Skeletal muscle cell (primary cell): Measurements from ENCODE around the gene CDH12.

Experiments used
- DNase-seq: peaks from one replicate; pipeline ENCODE4 v3.0.0-alpha.2; 2010; ENCODE audit warnings: low read depth
- H3K4me3 ChIP-seq: 2 replicates; pipeline ENCODE4 v1.5.1; 2011; ENCODE audit warnings: low read depth, mild to moderate bottlenecking, control low read depth, low read length, moderate library complexity

CDH12 gene

DNA sequence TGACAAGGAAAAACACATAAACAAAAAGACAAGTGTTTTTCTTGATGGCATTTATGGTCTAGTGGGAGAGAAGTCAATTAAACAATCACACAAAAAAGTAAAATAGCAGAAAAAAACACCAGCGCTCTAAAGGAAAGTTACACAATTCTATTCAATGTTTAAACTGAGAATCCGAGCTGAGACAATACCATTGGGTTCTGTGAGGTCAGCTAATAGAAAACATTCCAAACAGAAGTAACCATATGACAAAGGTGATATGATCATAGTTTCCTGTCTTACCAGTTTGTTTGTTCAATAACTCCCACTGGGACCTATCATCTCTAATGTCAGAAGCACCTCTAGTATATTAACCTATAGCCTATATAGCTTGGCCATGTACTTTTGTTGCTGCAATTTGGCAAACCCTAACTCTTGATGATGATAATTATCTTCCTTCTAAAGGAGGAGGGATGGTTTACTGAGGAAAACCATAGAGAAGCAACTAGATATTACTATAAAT lies 1030.0 kb downstream of the CDH12 start:
- no peak for DNase-seq
- H3K4me3 ChIP-seq: no peak overlapping the region

DNA sequence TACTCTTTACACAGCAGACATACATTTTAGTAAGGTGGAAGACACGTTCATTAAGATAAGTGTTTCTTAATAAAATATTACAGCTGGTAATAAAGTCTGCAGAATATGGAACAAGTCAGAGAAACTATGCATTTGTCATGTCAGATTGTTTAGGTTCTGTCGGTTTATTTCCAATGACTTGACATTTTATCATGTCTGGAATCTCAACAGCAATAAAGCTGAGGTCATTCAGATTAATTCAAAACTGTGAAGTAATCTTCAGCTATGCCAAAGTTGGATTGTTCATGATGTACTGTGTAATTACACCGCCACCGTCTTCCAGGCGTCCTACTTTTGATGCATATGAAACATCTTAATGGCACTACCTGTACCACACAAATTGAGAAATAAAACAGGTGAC lies 1032.6 kb downstream of the CDH12 start:
- H3K4me3 ChIP-seq: no peak overlapping the region
- DNase-seq: no peak

DNA sequence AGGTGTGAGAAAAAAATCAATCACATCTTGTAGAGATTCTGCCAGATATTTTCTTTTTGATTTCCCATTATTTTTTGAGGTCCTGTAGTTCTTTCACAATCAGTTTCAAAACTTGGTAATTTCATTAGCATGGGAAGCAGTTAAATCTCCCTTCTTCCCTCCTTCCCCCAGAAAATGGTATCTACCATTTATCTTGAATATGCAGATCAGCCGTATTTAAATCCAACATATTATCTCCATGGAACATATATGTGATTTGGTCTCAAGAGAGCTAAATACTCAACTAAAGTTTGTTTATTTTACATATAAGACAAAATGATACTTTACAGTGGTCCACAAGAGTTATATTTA lies 1034.8 kb downstream of the CDH12 start:
- no peak overlapping the region for H3K4me3 ChIP-seq
- no peak for DNase-seq

DNA sequence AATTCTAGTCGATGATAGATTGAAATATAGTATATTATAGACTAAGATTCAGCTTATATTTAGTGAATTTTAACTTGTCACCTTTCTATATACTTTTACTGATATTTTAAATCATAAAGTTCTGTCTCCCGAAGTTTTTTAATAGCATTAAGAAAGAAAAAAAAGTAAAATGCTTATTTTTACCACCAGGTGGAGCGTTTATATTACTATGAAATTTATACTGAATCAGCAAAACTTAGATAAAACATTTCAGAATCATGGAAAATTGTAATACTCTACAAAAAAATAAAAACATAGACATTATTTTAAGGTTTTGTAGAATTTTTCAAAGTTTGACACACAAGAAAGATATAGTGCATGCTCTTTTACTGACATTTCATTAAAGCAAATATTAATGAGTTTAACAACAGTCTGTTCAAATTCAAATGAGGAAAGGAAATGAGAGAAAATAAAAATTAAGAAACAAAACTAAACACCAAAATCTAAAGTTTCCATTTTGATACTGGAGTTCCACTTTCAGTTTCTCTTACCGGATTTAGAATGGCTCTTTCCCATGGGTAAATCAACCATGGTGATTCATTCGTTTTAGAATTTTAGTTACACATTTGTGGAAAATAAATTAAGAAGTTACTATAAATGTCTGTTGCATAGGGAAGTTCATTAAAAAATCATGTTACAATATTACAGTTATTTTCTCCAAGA lies 1035.3 kb downstream of the CDH12 start:
- DNase-seq: no peak
- peak overlapping the region; percentile 12 for H3K4me3 ChIP-seq

DNA sequence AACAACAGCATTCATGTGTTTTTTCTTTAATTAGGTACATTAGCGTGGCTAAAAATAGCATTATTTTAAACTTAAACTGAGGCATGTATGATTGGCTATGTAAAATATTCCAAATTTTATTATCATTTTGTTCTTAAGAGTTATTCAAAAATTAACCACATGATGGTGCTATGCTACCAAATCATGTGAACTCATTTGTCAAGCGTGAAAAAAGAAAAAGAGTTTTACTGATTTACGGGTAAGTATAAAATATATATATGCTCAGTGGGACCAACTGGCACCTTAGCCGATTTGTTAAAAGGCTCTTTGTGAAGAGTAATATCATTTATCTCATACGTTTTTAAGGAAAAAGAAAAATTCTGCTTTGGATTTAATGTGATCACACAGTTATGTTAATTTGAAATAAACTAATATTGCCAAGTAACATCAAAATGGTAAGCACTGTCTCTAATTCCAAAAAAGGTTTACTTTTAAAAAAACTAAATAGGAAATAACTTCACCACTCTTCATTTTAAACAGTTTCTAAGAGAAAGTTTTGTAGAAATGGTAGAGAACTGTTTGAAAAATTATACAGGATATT lies 1042.3 kb downstream of the CDH12 start:
- DNase-seq: no peak
- H3K4me3 ChIP-seq: no peak overlapping the region

DNA sequence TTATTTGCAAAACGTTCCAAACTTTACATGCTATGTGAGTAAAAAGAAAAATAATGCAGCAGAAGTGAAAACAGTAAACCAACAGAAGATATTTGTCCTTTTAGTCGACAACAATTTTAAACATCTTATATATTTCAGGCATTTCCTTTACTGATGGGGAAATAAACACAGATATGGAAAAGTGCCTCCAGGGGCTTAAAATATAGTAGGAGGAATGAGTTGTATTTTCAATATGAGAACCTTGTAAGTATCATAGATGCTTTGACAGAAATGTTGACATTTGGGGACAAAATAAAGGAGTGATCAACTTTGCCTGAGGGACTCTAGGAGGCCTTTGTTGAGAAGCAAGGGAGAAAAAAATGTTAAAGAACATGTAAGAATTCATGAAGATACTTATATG lies 1043.5 kb downstream of the CDH12 start:
- no peak for DNase-seq
- no peak overlapping the region for H3K4me3 ChIP-seq

DNA sequence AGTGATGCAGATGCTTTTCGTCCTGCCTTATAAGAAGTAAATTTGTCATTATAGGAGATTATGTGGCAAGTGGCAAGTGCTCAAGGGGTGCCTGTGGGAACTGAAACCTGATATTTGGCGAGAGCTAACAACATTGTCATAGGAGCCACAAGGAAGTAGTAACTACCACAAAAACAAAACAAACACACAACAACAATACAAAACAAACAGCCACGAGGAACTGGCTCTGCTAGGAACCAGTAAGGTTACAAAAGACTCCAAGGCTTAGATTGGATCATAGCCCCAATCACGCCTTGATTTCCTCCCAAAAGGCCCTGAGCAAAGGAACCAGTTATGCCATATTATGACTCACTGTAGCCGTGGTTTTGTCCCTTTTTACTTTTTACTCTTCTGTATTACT lies 1045.2 kb downstream of the CDH12 start:
- no peak for DNase-seq

DNA sequence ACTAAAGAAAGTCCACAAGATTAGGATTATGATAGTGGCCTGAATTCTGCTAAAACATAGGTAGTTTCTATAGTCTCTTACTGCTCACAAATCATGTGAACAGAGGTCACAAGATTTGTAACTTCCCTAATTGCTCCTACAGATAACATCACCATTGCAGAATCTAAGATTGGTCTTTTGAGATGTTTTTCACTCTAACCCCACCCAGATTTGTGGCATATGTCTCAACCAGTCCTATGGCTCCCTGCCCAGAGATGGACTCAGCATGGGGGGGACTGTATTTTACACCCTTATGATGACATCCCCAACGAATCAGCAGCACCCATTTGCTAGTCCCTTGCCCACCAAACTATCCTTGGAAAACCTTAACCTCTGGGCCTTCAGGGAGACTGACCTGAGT lies 1046.2 kb downstream of the CDH12 start:
- DNase-seq: peak; percentile 71
- no peak overlapping the region for H3K4me3 ChIP-seq

More for the DNA sequence above, 1045.2 kb downstream of the CDH12 start:
- no peak overlapping the region for H3K4me3 ChIP-seq

DNA sequence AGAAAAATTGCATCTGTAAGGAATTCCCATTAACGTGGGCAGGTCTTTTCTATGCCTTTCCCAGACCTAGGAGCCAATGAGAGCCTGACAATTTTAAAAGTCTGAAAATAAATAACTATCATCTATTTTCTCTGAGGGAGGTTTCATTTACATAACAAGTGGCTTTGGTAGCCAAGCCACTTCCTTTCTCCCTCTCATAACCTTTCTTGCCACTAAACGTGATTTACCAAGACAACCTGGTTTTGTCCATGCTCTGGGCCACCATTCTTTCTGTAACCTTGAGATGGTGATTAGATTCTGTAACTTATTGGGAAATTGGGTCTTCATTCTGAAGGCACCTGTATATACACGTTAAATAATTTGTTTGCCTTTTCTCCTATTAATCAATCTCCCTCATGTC lies 1046.9 kb downstream of the CDH12 start:
- no peak overlapping the region for H3K4me3 ChIP-seq
- DNase-seq: no peak

DNA sequence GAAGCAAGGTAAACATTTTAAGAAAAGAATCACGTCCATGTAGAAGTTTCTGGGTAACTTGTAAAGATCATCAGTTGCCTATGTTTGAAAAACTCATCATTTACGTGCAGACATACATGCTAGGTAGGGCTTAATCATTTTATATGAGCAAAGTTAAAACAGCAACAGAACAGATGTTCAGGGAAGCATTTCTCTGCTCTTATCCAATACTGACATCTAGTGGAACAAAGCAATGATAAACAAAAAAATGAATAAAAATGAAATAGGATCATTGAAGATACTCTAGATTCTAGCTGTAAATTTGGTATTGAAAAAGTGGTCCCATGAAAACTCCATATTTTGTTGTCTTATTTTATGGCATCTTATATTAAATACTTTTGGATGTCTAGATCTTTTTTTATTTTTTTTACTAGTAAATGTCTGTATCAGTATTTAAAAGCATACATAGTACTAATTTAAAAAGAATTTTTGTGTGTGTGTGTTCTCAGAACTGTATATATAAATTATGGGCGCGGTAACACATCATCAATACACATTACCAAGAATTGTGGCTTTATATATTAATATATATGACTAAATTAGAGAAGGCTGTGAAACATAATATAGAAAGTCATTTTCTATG lies 1050.2 kb downstream of the CDH12 start:
- no peak for DNase-seq
- no peak overlapping the region for H3K4me3 ChIP-seq

DNA sequence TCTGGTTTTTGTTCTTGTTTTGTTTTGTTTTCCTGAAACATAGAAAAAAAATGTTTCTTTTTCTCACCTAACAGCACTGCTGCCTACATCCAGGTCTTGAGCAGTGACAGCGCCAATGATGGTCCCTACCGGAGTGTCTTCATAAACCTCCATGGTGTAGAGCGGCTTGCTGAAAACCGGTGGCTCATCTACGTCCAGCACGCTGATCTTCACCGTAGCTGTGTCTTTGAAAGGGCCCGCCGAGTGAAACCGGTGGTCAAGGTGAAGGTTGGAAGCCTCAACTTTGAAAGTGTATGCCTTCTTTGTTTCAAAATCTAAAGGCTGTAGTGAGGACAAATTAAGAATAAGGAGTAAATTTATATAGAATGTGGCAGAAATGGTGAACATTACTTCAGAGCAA lies 1051.0 kb downstream of the CDH12 start:
- DNase-seq: no peak
- H3K4me3 ChIP-seq: no peak overlapping the region

DNA sequence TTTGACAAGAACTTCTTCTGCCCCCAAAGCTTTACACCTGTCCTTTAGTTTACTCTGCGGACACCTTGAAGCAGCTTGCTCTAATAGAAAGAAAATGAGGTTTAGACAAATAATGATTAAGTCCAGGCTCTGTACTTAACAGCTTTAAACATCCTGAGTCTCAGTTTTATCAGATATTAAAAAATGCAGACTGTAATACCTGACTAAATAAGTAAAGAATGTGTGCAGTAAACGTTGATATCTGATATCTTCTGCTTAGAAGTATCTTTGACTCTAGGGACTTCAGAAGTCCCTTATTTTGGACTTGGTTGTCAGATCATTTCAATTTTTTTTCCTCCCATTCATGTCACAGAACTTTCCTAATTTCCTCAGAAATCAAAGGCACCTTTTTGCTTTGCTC lies 1060.4 kb downstream of the CDH12 start:
- no peak for DNase-seq
- H3K4me3 ChIP-seq: no peak overlapping the region

DNA sequence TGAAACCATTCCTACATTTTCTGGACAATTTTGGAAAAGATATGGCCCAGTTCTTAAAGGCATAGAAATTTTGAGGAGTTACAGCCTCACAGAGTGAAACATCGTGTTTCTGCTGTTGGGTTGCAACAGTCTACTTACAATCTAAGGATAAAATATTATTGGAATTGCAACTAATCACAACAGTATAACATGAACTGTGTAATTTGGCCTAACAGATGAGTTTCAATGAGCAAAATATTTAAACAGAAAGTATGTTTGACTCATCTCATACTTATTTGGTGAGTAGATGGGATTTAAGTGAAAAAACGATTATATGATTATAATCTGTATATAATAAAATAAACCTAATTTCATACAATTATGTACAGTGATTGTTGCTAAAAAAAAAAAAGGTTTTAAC lies 1061.8 kb downstream of the CDH12 start:
- no peak overlapping the region for H3K4me3 ChIP-seq
- DNase-seq: no peak

DNA sequence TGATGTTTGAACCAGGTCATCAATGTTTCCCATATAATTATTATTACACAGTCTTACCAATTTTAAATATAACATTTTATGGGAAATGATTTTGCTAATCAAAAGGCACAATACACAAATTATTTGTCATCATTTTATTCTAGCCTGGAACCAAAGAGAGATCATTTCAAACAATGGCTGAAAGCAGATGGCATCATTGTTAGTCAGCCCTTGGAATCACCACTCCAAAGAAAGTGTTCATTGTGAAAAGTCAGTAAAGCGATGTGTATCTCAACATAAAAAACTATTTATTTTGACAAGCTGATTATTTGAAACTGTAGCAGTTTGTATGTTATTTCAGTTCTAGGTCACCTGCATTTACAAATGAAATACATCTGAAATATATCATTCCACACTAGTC lies 1068.7 kb downstream of the CDH12 start:
- DNase-seq: no peak
- H3K4me3 ChIP-seq: no peak overlapping the region

DNA sequence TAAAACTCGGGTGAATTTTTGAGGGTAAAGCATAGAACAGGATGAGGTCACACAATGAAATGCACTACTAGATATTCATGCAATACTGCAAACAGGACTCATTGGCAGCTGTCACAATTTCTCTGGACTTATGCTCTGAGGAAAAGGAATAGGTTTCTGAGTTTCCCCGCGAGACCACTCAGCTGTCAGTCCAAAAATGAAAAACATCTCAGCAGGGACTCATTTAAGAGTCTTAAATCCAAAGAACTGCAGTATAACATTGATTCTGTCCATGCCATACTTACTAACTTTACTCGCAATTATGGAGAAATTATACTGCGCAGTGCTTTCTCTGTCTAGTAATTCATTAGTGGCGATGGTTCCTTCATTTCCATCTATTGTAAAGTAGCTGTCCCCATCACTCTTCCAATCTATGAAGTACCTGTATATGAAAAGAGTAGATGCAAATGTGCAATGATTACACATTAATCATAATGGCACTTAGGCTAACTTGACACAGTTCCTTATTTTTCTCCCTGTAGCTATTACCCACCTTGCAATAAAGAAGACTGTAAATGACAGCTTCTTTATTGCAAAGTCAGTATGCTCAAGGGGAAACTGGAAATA lies 1070.0 kb downstream of the CDH12 start:
- no peak for DNase-seq
- H3K4me3 ChIP-seq: no peak overlapping the region

DNA sequence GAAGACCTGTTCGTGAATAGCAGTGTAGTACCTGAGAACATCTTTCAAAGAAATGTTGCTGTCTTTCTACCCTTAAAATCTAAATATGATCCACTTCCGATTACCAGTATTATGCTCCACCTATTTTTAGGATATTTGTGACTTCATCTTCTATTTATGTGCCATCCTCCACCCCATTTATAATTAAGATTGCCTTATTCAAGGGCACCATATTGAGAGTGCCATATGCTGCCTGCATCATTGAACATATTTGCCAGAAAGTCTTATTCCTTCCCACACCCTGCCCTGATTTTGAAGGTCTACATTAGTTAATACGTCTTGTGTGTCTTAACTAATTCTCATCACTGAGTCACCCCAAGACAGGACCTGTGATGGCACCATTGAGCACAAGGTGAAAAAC lies 1076.7 kb downstream of the CDH12 start:
- H3K4me3 ChIP-seq: no peak overlapping the region

DNA sequence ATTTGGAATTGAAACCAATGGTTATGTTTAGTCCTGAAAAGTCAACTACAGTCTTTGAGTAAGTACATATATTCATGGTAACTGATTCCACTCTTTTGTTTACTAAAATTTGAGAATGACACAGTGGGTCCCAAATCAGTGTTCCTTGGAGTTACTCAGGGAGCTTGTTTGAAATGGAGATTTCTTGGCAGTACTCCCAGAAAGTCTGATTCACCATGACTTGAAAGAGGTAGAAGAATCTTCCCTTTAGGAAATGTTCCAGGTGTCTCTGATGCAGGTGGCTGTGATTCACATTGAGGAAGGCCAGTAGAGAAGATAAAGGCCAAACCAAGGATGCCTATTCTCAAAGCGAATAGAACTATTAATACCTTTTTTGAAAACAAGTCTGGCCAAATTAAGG lies 1078.3 kb downstream of the CDH12 start:
- DNase-seq: peak; percentile 16

More for the DNA sequence above, 1076.7 kb downstream of the CDH12 start:
- no peak for DNase-seq

DNA sequence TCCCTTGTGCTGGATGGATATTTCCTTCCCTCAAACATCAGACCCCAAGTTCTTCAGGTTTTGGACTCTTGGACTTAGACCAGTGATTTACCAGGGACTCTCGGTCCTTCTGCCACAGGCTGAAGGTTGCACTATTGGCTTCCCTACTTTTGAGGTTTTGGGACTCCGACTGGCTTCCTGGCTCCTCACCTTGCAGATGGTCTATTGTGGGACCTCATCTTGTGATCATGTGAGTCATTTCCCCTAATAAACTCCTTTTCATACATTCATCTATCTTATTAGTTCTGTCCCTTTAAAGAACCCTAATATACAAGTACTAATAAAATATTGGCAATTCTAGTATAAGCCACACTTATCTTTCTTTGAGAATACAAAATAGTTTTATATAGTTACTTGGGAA lies 1078.9 kb downstream of the CDH12 start:
- no peak for DNase-seq
- no peak overlapping the region for H3K4me3 ChIP-seq

More for the DNA sequence above, 1078.3 kb downstream of the CDH12 start:
- no peak overlapping the region for H3K4me3 ChIP-seq

DNA sequence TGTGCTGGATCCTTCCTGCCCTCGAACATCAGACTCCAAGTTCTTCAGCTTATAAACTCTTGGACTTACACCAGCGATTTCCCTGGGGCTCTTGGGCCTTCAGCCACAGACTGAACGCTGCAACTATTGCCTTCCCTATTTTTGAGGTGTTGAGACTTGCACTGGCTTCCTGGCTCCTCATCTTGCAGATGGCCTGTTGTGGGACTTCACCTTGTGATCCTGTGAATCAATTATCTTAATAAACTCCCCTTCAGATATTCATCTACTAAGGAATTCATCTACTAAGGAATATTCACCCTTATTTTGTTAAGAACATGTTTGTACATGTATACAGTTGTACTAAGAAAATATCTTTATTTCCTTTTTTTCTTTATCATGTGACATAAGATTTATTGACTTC lies 1079.7 kb downstream of the CDH12 start:
- no peak overlapping the region for H3K4me3 ChIP-seq

DNA sequence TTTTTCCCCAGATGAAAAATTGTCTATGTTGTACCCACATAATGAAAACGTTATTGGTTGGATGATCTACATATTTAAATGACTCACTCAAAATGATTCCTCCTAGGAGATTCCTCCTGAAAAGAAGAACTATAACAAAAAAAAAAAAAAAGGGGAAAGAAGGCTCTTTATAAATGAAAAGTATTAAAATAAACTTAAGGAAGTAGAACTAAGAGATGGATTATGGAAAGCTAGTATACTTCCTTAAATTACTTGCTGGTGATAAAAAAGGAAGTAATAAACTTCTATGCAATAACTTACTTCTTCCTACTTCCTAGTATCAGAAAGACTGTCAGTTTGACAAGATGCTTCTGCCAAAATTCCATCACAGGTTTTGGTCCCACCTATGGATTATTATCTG lies 1087.7 kb downstream of the CDH12 start:
- DNase-seq: no peak
- H3K4me3 ChIP-seq: no peak overlapping the region

More for the DNA sequence above, 1079.7 kb downstream of the CDH12 start:
- no peak for DNase-seq

DNA sequence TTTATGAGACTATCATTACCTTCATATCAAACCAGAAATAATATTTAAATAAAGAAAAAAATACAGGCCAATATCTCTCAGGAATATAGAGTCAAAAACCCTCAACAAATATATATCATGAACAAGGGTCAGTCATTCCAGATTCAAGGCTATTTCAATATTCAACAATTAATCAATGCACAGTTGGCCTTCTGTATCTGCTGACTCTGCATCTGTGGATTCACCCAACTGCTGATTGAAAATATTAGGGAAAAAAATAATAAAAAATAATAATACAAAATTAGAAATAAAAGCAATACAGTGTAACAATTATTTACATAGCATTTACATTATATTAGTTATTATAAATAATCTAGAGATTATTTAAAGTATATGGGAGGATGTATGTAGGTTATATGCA lies 1114.0 kb downstream of the CDH12 start:
- no peak for DNase-seq
- H3K4me3 ChIP-seq: no peak overlapping the region
